Activated T-cell treated with anti-CD3 and anti-CD28 coated beads, Interleukin-2, amount 50 U/mL, for 4 hours (primary cell): ENCODE measurements around the gene RYR2. TPM values are rescaled to one million over a fixed set of nuclear protein-coding genes. Genes with fewer than 3 reads are reported as not detected.

Experiments used
- ATAC-seq, 2 donors: fragments of 200-7000 bp; cut with Tn5 transposase; one replicate each; pipeline ENCODE4 v1.10.0; 2021
- DNase-seq: peaks from one replicate; pipeline ENCODE4 v3.0.0-alpha.2; 2020
- H3K27me3 Mint-ChIP-seq: one replicate; pipeline ENCODE4 v1.8.0; 2021; ENCODE audit warnings: low read depth, mixed read lengths
- H3K36me3 Mint-ChIP-seq: one replicate; pipeline ENCODE4 v1.8.0; 2022; ENCODE audit warnings: mixed read lengths; ENCODE audit not compliant: insufficient read depth
- H3K4me1 Mint-ChIP-seq: one replicate; pipeline ENCODE4 v1.8.0; 2021; ENCODE audit warnings: low read depth, mixed read lengths
- H3K4me3 Mint-ChIP-seq: one replicate; pipeline ENCODE4 v1.8.0; 2021; ENCODE audit warnings: mild to moderate bottlenecking, moderate library complexity, mixed read lengths
- H3K9me3 Mint-ChIP-seq: one replicate; pipeline ENCODE4 v1.8.0; 2021; ENCODE audit warnings: mixed read lengths
- total RNA-seq, 3 donors: library from RNA; stranded (reverse); gene quantifications; one replicate each; pipeline ENCODE4 v1.2.1, GENCODE V29; 2021

RYR2 gene
- total RNA-seq, 3 donors from 2014 or later = 0.05 to 0.08 (median 0.05) TPM

- Mint-ChIP-seq H3K4me3 (no peak overlapping the region), H3K36me3 (no peaks in the 10 kb centered on the region), H3K27me3 (no peaks in the 10 kb centered on the region), H3K4me1 (no peaks in the 10 kb centered on the region), H3K9me3 (no peaks in the 10 kb centered on the region)
- DNase-seq (no peak), ATAC-seq (no peak)
These were observed 670.1 kb downstream of the RYR2 start for GRCh38 chr1:237712082-237712481.

DNA sequence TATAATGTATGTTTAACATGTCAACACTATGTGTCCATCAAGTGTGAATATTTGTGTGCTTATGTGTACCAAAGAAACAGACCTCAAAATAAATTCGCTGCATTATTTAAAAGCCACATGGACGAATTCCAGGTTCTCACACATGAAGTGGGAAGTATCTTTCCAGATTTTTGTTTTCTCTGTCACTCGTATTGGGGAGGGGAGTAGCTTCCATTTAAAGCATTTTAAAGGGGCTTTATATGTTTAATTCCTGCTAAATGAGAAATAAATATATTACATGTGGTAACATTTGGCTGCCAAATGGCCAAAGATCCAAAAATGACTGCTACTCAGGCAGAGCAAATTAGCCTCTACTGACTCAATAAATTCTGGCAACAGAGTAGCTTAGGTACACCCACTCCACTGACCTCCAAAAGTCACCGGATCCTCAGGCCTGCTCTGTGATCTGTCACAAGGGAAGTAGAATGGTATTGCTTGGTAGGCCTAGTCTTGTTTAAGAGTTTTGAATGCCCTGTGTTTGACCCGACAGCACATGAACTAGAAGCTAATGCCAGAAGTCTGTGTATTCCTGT, 670.7 kb downstream of the RYR2 start:
- no peak for DNase-seq
- H3K27me3 Mint-ChIP-seq = no peaks in the 10 kb centered on the region

DNA sequence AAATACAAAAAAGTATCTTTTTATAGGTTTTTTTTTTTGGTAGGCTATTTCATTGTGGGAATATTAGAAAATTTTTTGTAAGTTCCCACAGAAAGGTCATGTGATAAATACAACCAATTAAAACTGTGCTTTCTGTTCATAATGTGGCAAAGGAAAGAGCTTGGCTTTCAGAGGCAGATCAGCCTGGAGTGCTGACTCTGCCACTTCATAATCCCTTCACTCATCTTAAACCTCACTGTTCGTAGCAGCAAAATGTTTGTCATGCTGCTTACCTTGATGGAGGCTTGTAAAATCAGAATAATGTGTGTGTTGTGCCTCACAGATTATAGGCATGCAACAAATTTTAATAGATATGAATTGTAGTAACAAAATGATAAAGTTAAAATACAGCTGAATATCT, 671.9 kb downstream of the RYR2 start:
- DNase-seq (no peak), ATAC-seq (no peak)
- Mint-ChIP-seq H3K36me3 (no peaks in the 10 kb centered on the region), H3K4me3 (no peak overlapping the region), H3K27me3 (no peaks in the 10 kb centered on the region), H3K4me1 (no peaks in the 10 kb centered on the region), H3K9me3 (no peaks in the 10 kb centered on the region)

More for the DNA sequence above, 670.7 kb downstream of the RYR2 start:
- Mint-ChIP-seq H3K9me3 (no peaks in the 10 kb centered on the region), H3K36me3 (no peaks in the 10 kb centered on the region), H3K4me3 (no peak overlapping the region), H3K4me1 (no peaks in the 10 kb centered on the region)
- ATAC-seq = no peak

GRCh38 chr1:237717106-237717505, 675.1 kb downstream of the RYR2 start:
- DNase-seq (no peak), ATAC-seq (no peak)
- no peak overlapping the region for H3K4me3 Mint-ChIP-seq
- H3K27me3 Mint-ChIP-seq = no peaks in the 10 kb centered on the region
- H3K36me3 Mint-ChIP-seq = no peaks in the 10 kb centered on the region
- H3K4me1 Mint-ChIP-seq = no peaks in the 10 kb centered on the region
- peaks cover 3% of the 10 kb centered on the region for H3K9me3 Mint-ChIP-seq

DNA sequence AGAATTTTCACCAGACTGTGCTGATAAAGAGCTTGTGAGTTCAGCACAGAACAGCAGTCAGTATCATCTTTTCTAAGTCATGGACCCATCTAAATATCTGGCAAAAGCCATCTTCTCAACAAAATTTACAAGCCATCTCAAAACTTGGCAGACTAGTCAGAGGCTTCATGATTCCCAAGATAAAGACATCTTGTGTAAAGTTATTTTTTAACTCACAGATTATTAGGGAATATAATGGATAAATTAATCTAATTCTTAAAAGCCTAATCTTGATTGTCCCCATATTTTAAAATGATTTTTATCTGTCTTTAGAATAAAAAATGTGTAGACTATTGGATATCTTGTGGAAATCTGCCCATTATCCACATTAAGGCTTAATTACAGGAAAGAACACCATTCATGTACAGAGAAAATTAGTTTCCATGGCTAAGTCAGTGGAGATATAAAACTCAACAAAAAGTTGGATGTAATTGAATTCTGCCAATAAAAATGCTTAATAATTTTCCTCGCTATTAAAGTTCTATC, 688.9 kb downstream of the RYR2 start:
- Mint-ChIP-seq H3K36me3 (no peaks in the 10 kb centered on the region), H3K9me3 (no peaks in the 10 kb centered on the region), H3K4me1 (no peaks in the 10 kb centered on the region), H3K27me3 (no peaks in the 10 kb centered on the region), H3K4me3 (no peak overlapping the region)
- DNase-seq = no peak
- no peak for ATAC-seq

GRCh38 chr1:237732657-237733056, 690.7 kb downstream of the RYR2 start:
- DNase-seq = no peak
- H3K4me3 Mint-ChIP-seq = no peak overlapping the region
- peaks cover 6% of the 10 kb centered on the region for H3K4me1 Mint-ChIP-seq
- H3K36me3 Mint-ChIP-seq = no peaks in the 10 kb centered on the region
- no peak for ATAC-seq
- no peaks in the 10 kb centered on the region for H3K9me3 Mint-ChIP-seq
- H3K27me3 Mint-ChIP-seq = no peaks in the 10 kb centered on the region

- DNase-seq = no peak
- H3K4me3 Mint-ChIP-seq = peak overlapping the region; percentile 20
- H3K4me1 Mint-ChIP-seq = peaks cover 6% of the 10 kb centered on the region
- no peaks in the 10 kb centered on the region for H3K9me3 Mint-ChIP-seq
- H3K27me3 Mint-ChIP-seq = no peaks in the 10 kb centered on the region
- H3K36me3 Mint-ChIP-seq = no peaks in the 10 kb centered on the region
- peak in 1 of 2 donors; percentile 23 for ATAC-seq
These were observed 694.5 kb downstream of the RYR2 start for GRCh38 chr1:237736372-237737029.

- no peaks in the 10 kb centered on the region for H3K9me3 Mint-ChIP-seq
- peaks cover 6% of the 10 kb centered on the region for H3K4me1 Mint-ChIP-seq
- H3K4me3 Mint-ChIP-seq = no peak overlapping the region
- DNase-seq = no peak
- ATAC-seq = no peak
- H3K36me3 Mint-ChIP-seq = no peaks in the 10 kb centered on the region
- H3K27me3 Mint-ChIP-seq = no peaks in the 10 kb centered on the region
These were observed 695.5 kb downstream of the RYR2 start for GRCh38 chr1:237737448-237737847.

- DNase-seq (no peak), ATAC-seq (no peak)
- H3K36me3 Mint-ChIP-seq = no peaks in the 10 kb centered on the region
- peaks cover 6% of the 10 kb centered on the region for H3K4me1 Mint-ChIP-seq
- H3K4me3 Mint-ChIP-seq = no peak overlapping the region
- no peaks in the 10 kb centered on the region for H3K9me3 Mint-ChIP-seq
- no peaks in the 10 kb centered on the region for H3K27me3 Mint-ChIP-seq
These were observed 696.1 kb downstream of the RYR2 start for GRCh38 chr1:237737938-237738610.

DNA sequence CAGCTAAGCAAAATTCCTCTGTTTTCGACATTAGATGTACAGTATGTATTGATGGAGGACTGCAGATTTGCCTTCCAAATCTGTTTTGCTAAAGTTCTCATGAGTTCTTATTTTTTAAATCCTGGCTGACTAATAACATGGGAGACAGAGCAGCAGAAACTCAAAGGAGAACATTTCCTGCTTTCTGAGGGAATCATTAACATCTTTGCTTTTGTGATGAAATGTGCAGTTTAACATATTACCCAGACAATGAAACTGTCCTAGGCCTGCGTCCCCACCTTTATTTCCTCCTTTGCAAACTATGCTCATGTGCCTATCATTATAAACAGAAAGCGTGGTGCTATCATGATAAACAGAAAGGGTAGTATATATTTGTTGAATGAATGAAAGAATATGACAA, 698.9 kb downstream of the RYR2 start:
- Mint-ChIP-seq H3K9me3 (no peaks in the 10 kb centered on the region), H3K4me3 (no peak overlapping the region), H3K36me3 (no peaks in the 10 kb centered on the region), H3K27me3 (no peaks in the 10 kb centered on the region), H3K4me1 (peaks cover 6% of the 10 kb centered on the region)
- no peak for ATAC-seq
- no peak for DNase-seq

DNA sequence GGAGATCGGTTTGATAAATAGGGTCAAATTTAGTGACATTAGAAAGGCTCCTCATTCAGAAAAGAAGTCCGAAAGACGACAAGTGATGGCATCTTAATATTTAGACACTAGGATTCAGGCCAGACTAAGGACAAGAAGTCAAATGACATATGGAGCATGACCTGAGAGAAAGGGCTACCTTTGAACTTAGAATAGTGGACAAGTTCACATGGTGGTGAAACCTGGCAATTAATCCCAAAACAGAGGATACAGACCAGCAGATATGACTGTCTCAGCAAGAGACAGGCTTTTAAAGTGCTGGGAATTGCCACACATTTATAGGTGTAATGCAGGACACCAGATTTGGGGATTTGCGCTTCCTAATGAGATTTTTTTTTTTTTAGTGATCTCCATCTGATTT, 703.6 kb downstream of the RYR2 start:
- H3K4me3 Mint-ChIP-seq = no peak overlapping the region

GRCh38 chr1:237748171-237748960, 706.4 kb downstream of the RYR2 start:
- DNase-seq = no peak
- Mint-ChIP-seq H3K4me3 (no peak overlapping the region), H3K36me3 (no peaks in the 10 kb centered on the region), H3K9me3 (no peaks in the 10 kb centered on the region), H3K4me1 (no peaks in the 10 kb centered on the region), H3K27me3 (no peaks in the 10 kb centered on the region)
- ATAC-seq = no peak

More for the DNA sequence above, 703.6 kb downstream of the RYR2 start:
- Mint-ChIP-seq H3K36me3 (no peaks in the 10 kb centered on the region), H3K4me1 (no peaks in the 10 kb centered on the region), H3K27me3 (no peaks in the 10 kb centered on the region), H3K9me3 (no peaks in the 10 kb centered on the region)
- DNase-seq = no peak
- ATAC-seq = no peak

DNA sequence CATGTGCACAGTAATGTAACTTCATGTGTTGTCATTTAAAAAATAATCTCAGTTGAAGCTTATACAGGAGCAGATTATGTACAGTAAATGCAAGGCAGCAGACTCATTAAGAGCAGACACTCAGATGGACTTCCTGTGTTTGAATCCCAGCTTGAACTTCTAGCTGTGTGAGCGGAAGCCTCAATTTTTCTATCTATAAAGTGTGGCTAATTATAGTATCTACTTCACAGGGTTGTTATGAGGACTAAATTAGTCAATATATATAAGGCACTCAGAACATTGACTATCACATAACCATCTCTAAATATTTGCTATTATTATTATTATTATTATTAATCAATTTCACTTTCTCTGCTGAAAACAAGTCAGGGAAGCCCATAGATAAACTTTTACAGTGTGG, 707.1 kb downstream of the RYR2 start:
- DNase-seq = no peak
- Mint-ChIP-seq H3K9me3 (no peaks in the 10 kb centered on the region), H3K4me1 (no peaks in the 10 kb centered on the region), H3K36me3 (no peaks in the 10 kb centered on the region), H3K4me3 (no peak overlapping the region), H3K27me3 (no peaks in the 10 kb centered on the region)
- no peak for ATAC-seq

GRCh38 chr1:237751090-237751489, 709.1 kb downstream of the RYR2 start:
- H3K36me3 Mint-ChIP-seq = no peaks in the 10 kb centered on the region
- H3K9me3 Mint-ChIP-seq = no peaks in the 10 kb centered on the region
- ATAC-seq (no peak), DNase-seq (no peak)
- H3K4me3 Mint-ChIP-seq = no peak overlapping the region
- no peaks in the 10 kb centered on the region for H3K4me1 Mint-ChIP-seq
- H3K27me3 Mint-ChIP-seq = no peaks in the 10 kb centered on the region
